SK-N-SH (cell line): ENCODE data around the gene TMEFF1. TPM values are rescaled to one million over a fixed set of nuclear protein-coding genes. Genes with fewer than 3 reads are reported as not detected.

Experiments used
- CTCF ChIA-PET: fragments of 300-600, 350-600 bp; formaldehyde crosslinking; extraction: SDS; loops from one replicate; lab custom pipeline; 2021; lab: Yijun Ruan, JAX
- POLR2A ChIA-PET: fragments of 350-600 bp; sonication (Branson Sonifier 250); formaldehyde crosslinking; extraction: SDS; loops from one replicate; lab custom pipeline; 2020; ENCODE audit warnings: antibody characterized with exemption, inconsistent platforms; lab: Yijun Ruan, JAX
- DNase-seq: peaks from one replicate; pipeline ENCODE4 v3.0.0; 2012
- H2AFZ ChIP-seq: fragments of 200-600 bp; sonication (generic); 2 replicates; pipeline ENCODE4 v1.8.1; 2016; ENCODE audit warnings: antibody characterized with exemption, mild to moderate bottlenecking, low read depth
- H3F3A ChIP-seq: fragments of 200-600 bp; sonication (generic); replicated peaks from 2 replicates; pipeline ENCODE3; 2016; ENCODE audit warnings: antibody characterized with exemption, mild to moderate bottlenecking; ENCODE audit not compliant: insufficient read depth
- H3K27ac ChIP-seq, 2 experiments: fragments of 200-500 bp in 1 of 2; fragments of 200-600 bp in 1 of 2; sonication (Bioruptor generic) in 1 of 2; sonication (generic), shearing (Covaris generic) in 1 of 2; 2 replicates each; pipeline versions ENCODE4 v1.5.1 to v1.6.1; 2014 to 2016; ENCODE audit warnings: low read depth in 2 of 2, inconsistent platforms in 1 of 2, low read length in 1 of 2, mild to moderate bottlenecking in 1 of 2, mixed read lengths in 1 of 2
- H3K27me3 ChIP-seq: fragments of 200-600 bp; sonication (generic), shearing (Covaris generic); 2 replicates; pipeline ENCODE4 v1.6.1; 2016; ENCODE audit warnings: mixed run types; ENCODE audit not compliant: insufficient read depth
- H3K36me3 ChIP-seq, 2 experiments: fragments of 200-500 bp in 1 of 2; fragments of 200-600 bp in 1 of 2; sonication (Bioruptor generic) in 1 of 2; sonication (generic) in 1 of 2; replicated peaks in 1 of 2; 2 replicates each; pipeline versions ENCODE3 to v1.5.1; 2014 to 2016; ENCODE audit warnings: low read length in 1 of 2, mild to moderate bottlenecking in 1 of 2; ENCODE audit not compliant: insufficient read depth in 2 of 2, control insufficient read depth in 1 of 2
- H3K4me1 ChIP-seq, 2 experiments: fragments of 200-500 bp in 1 of 2; fragments of 200-600 bp in 1 of 2; sonication (Bioruptor generic) in 1 of 2; sonication (generic), shearing (Covaris generic) in 1 of 2; 2 replicates each; pipeline versions ENCODE4 v1.5.1 to v1.6.1; 2014 to 2016; ENCODE audit warnings: low read depth in 1 of 2, low read length in 1 of 2, mixed run types in 1 of 2; ENCODE audit not compliant: insufficient read depth in 2 of 2, control insufficient read depth in 1 of 2
- H3K4me2 ChIP-seq: fragments of 200-600 bp; sonication (generic), shearing (Covaris generic); 2 replicates; pipeline ENCODE4 v1.6.1; 2017; ENCODE audit warnings: mixed run types
- H3K4me3 ChIP-seq, 2 experiments: fragments of 200-500 bp in 1 of 2; fragments of 200-600 bp in 1 of 2; sonication (Bioruptor generic) in 1 of 2; sonication (generic), shearing (Covaris generic) in 1 of 2; 2 replicates each; pipeline versions ENCODE4 v1.5.1 to v1.8.1; 2014 to 2016; ENCODE audit warnings: low read depth in 2 of 2, inconsistent platforms in 1 of 2, low read length in 1 of 2, mild to moderate bottlenecking in 1 of 2, mixed read lengths in 1 of 2, moderate library complexity in 1 of 2
- H3K79me2 ChIP-seq: fragments of 200-600 bp; sonication (generic); 2 replicates; pipeline ENCODE4 v1.8.1; 2017; ENCODE audit warnings: mild to moderate bottlenecking; ENCODE audit not compliant: insufficient read depth
- H3K9ac ChIP-seq: fragments of 200-600 bp; sonication (generic); 2 replicates; pipeline ENCODE4 v1.6.1; 2017; ENCODE audit warnings: mixed run types
- H3K9me2 ChIP-seq: fragments of 200-600 bp; sonication (generic); 2 replicates; pipeline ENCODE4 v1.6.1; 2017; ENCODE audit warnings: mixed run types
- H3K9me3 ChIP-seq: fragments of 200-600 bp; sonication (generic); 2 replicates; pipeline ENCODE4 v1.6.1; 2017; ENCODE audit warnings: mixed run types, mild to moderate bottlenecking, moderate library complexity
- H4K20me1 ChIP-seq: fragments of 200-600 bp; sonication (generic); 2 replicates; pipeline ENCODE4 v1.6.1; 2017; ENCODE audit warnings: mild to moderate bottlenecking, mixed run types; ENCODE audit not compliant: insufficient read depth
- EZH2phosphoT487 ChIP-seq: fragments of 200-600 bp; sonication (generic); IDR thresholded peaks from 2 replicates; pipeline ENCODE4 v1.6.1; 2017; ENCODE audit warnings: low read depth, mixed run types, mild to moderate bottlenecking, antibody characterized with exemption, moderate library complexity, borderline replicate concordance
- FOXJ3 ChIP-seq: sonication (generic); formaldehyde crosslinking; IDR thresholded peaks from 2 replicates; pipeline ENCODE4 v1.5.1; 2020; ENCODE audit warnings: mild to moderate bottlenecking, missing genetic modification reagents
- FOXM1 ChIP-seq: IDR thresholded peaks from 2 replicates; pipeline ENCODE4 v1.4.0; 2012; ENCODE audit warnings: low read depth, mild to moderate bottlenecking
- GABPA ChIP-seq: IDR thresholded peaks from 2 replicates; pipeline ENCODE4 v1.4.0; 2012; ENCODE audit warnings: low read depth, mild to moderate bottlenecking
- GATA2 ChIP-seq: sonication (generic); formaldehyde crosslinking; IDR thresholded peaks from 2 replicates; pipeline ENCODE4 v1.5.0; 2020; ENCODE audit warnings: mild to moderate bottlenecking, missing genetic modification reagents
- MXI1 ChIP-seq: IDR thresholded peaks from 2 replicates; pipeline ENCODE4 v1.6.1; 2012; ENCODE audit warnings: mild to moderate bottlenecking, low read depth, low read length, improper control_type of control experiment
- NFIC ChIP-seq: IDR thresholded peaks from 2 replicates; pipeline ENCODE4 v1.4.0; 2012; ENCODE audit warnings: borderline replicate concordance
- POLR2AphosphoS5 ChIP-seq: IDR thresholded peaks from 2 replicates; pipeline ENCODE4 v1.6.1; 2012; ENCODE audit warnings: low read depth, low read length
- RAD21 ChIP-seq: IDR thresholded peaks from 2 replicates; pipeline ENCODE4 v1.6.1; 2012; ENCODE audit warnings: mild to moderate bottlenecking, low read length
- RCOR1 ChIP-seq: fragments of 150-350 bp; IDR thresholded peaks from 2 replicates; pipeline ENCODE4 v1.6.1; 2017; ENCODE audit warnings: antibody characterized with exemption, low read length
- RFX5 ChIP-seq: IDR thresholded peaks from 2 replicates; pipeline ENCODE4 v1.6.1; 2012; ENCODE audit warnings: mild to moderate bottlenecking, improper control_type of control experiment, low read length
- RXRA ChIP-seq: IDR thresholded peaks from 2 replicates; pipeline ENCODE4 v1.4.0; 2012; ENCODE audit warnings: low read depth, mild to moderate bottlenecking, borderline replicate concordance
- TAF1 ChIP-seq: IDR thresholded peaks from 2 replicates; pipeline ENCODE4 v1.6.1; 2012; ENCODE audit warnings: low read depth, mild to moderate bottlenecking, low read length, moderate library complexity, borderline replicate concordance
- USF2 ChIP-seq: fragments of 150-350 bp; IDR thresholded peaks from 2 replicates; pipeline ENCODE4 v1.6.1; 2017; ENCODE audit warnings: antibody characterized with exemption, low read length, low read depth, borderline replicate concordance
- YY1 ChIP-seq: IDR thresholded peaks from 2 replicates; pipeline ENCODE4 v1.4.0; 2012; ENCODE audit warnings: low read depth, mild to moderate bottlenecking
- WGBS: methylation state at CpG from one replicate; pipeline ENCODE4 v1.1.6; 2017; ENCODE audit warnings: low lambda C conversion rate; 5-methylcytosine and 5-hydroxymethylcytosine counted together
- polyA plus RNA-seq, 3 experiments: library from polyadenylated mRNA; depleted of rRNA; stranded (reverse); fragments of >200 nt; gene quantifications; 2 replicates each; pipeline ENCODE4 v1.2.3, GENCODE V29; 2012
- TF ChIP-seq, protein P1 (sequence below): IDR thresholded peaks from 2 replicates; pipeline ENCODE4 v1.6.1; 2012; ENCODE audit warnings: mild to moderate bottlenecking, low read depth, low read length, moderate library complexity
- TF ChIP-seq, protein P2 (sequence below): fragments of 150-350 bp; IDR thresholded peaks from 2 replicates; pipeline ENCODE4 v1.6.1; 2016; ENCODE audit warnings: mild to moderate bottlenecking, low read depth, low read length

The TMEFF1 gene
- polyA plus RNA-seq, 1 of the 3 experiments (the other 2 are of a cell fraction): 2.5 TPM

DNA sequence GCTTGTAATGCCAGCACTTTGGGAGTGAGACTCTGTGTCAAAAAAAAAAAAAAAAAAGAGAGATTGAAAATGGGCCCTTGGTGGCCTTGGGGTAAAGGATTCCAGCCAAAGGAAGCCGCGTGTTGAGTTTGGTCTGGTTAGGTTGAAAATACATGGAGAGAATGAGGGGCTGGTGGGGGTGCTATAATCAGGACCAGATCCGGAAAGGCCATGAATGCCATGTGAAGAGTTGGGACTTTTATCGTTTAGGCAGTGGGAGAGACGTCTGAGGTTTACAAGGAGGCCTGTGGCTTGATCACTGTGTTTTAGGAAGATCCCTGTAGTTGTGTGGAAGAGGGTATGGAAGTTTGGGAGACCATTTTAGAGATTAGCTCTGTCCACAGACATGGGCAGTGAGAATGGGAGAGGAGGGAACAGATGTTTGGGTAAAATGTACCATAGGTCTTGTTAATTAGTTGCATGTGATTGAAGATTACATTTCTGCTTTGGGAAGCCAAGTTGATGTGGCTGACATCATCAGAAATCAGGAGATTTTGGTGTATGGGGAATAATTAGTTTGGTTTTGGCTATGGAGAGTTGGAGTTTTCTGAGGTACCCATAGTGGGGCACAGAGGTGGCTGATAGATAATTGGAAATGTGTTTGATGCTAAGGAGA is 42.5 kb upstream of the TMEFF1 start:
- H3K27ac ChIP-seq: peak overlapping the region in 1 of 2 experiments; percentile 99; a peak in 3 of 4 replicates
- CTCF ChIA-PET: no interaction called here
- H3K36me3 ChIP-seq: peaks cover 2 to 5% of the 10 kb centered on the region in 2 experiments
- TF ChIP-seq GATA2 (CRISPR knock-in tag) (no peak), RAD21 (no peak), RXRA (no peak), USF2 (no peak), TAF1 (no peak), NFIC (no peak), POLR2AphosphoS5 (no peak), RCOR1 (no peak), MXI1 (no peak), GABPA (no peak), RFX5 (no peak), YY1 (no peak), EZH2phosphoT487 (no peak), FOXM1 (no peak), FOXJ3 (CRISPR knock-in tag) (no peak)
- TF ChIP-seq, protein P1, sequence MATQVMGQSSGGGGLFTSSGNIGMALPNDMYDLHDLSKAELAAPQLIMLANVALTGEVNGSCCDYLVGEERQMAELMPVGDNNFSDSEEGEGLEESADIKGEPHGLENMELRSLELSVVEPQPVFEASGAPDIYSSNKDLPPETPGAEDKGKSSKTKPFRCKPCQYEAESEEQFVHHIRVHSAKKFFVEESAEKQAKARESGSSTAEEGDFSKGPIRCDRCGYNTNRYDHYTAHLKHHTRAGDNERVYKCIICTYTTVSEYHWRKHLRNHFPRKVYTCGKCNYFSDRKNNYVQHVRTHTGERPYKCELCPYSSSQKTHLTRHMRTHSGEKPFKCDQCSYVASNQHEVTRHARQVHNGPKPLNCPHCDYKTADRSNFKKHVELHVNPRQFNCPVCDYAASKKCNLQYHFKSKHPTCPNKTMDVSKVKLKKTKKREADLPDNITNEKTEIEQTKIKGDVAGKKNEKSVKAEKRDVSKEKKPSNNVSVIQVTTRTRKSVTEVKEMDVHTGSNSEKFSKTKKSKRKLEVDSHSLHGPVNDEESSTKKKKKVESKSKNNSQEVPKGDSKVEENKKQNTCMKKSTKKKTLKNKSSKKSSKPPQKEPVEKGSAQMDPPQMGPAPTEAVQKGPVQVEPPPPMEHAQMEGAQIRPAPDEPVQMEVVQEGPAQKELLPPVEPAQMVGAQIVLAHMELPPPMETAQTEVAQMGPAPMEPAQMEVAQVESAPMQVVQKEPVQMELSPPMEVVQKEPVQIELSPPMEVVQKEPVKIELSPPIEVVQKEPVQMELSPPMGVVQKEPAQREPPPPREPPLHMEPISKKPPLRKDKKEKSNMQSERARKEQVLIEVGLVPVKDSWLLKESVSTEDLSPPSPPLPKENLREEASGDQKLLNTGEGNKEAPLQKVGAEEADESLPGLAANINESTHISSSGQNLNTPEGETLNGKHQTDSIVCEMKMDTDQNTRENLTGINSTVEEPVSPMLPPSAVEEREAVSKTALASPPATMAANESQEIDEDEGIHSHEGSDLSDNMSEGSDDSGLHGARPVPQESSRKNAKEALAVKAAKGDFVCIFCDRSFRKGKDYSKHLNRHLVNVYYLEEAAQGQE: no peak
- TF ChIP-seq, protein P2, sequence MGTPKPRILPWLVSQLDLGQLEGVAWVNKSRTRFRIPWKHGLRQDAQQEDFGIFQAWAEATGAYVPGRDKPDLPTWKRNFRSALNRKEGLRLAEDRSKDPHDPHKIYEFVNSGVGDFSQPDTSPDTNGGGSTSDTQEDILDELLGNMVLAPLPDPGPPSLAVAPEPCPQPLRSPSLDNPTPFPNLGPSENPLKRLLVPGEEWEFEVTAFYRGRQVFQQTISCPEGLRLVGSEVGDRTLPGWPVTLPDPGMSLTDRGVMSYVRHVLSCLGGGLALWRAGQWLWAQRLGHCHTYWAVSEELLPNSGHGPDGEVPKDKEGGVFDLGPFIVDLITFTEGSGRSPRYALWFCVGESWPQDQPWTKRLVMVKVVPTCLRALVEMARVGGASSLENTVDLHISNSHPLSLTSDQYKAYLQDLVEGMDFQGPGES: no peak
- TF ChIP-seq, all 33 proteins: peak for 0
- POLR2A ChIA-PET: no interaction called here
- H3K79me2 ChIP-seq: peaks cover 84% of the 10 kb centered on the region
- peaks cover 34% of the 10 kb centered on the region for H3F3A ChIP-seq
- no peak for DNase-seq
- peak overlapping the region; percentile 75 for H3K4me2 ChIP-seq
- WGBS: 97% methylated on average over 5 of the region's 5 CpGs
- H3K27me3 ChIP-seq: no peaks in the 10 kb centered on the region
- no peak overlapping the region for H2AFZ ChIP-seq
- H3K4me1 ChIP-seq: peaks cover 9 to 26% of the 10 kb centered on the region in 2 experiments; a peak in 3 of 4 replicates
- peak overlapping the region in 1 of 2 experiments; percentile 40; a peak in 1 of 4 replicates for H3K4me3 ChIP-seq
- H3K9me2 ChIP-seq: no peaks in the 10 kb centered on the region
- no peaks in the 10 kb centered on the region for H3K9me3 ChIP-seq
- H3K9ac ChIP-seq: peak overlapping the region; percentile 57; the same call in 1 of the 2 replicates
- peaks cover 25% of the 10 kb centered on the region for H4K20me1 ChIP-seq
